ENCODE data around the gene KDM1B. TPM values are rescaled to one million over a fixed set of nuclear protein-coding genes. Genes with fewer than 3 reads are reported as not detected.

KDM1B gene
- total and polyA plus RNA-seq, 9 of the 15 experiments (the other 6 are each of a cell fraction or from before 2014, with no cell fraction given): 1.4 to 58.9 (median 36.3) TPM

- TF ChIP-seq MYBL2 (IDR thresholded peaks at IDR 0.05; ENCODE audit: low read depth) (no peak), MYBL2 (CRISPR knock-in tag; IDR thresholded peaks at IDR 0.05; ENCODE audit: borderline replicate concordance) (no peak), ZNF507 (tag; conservative IDR thresholded peaks at IDR 0.05) (no peak), PREB (CRISPR knock-in tag; IDR thresholded peaks at IDR 0.05) (no peak), SNRNP70 (optimal IDR thresholded peaks at IDR 0.05; ENCODE audit: low read depth, low read length) (no peak), ZNF644 (tag; IDR thresholded peaks at IDR 0.05; ENCODE audit: low read depth) (no peak), FOSL1 (tag; conservative IDR thresholded peaks at IDR 0.05) (no peak), HNRNPH1 (optimal IDR thresholded peaks at IDR 0.05; ENCODE audit: low read depth, low read length) (no peak), YY1 (IDR thresholded peaks at IDR 0.05; ENCODE audit: borderline replicate concordance in 1 of 3, control insufficient read depth in 1 of 3, extremely low read depth in 1 of 3, insufficient read depth in 3 of 3, insufficient read length in 1 of 3, insufficient replicate concordance in 2 of 3, low read depth in 1 of 3, low read length in 2 of 3) (no peak), ZBTB7A (IDR thresholded peaks at IDR 0.05; ENCODE audit: borderline replicate concordance, control insufficient read depth, low read depth, low read length) (no peak), PRPF4 (IDR thresholded peaks at IDR 0.05; ENCODE audit: insufficient read depth, low read depth, low read length, poor library complexity, severe bottlenecking) (no peak), HMG20A (CRISPR knock-in tag; conservative IDR thresholded peaks at IDR 0.05) (no peak), TSC22D4 (tag; IDR thresholded peaks at IDR 0.05) (no peak), MAFK (IDR thresholded peaks at IDR 0.05; ENCODE audit: low read length) (peak; percentile 3; the same call in 1 of the 2 replicates), ELF1 (tag; IDR thresholded peaks at IDR 0.05) (no peak), CREB3L1 (IDR thresholded peaks at IDR 0.05; ENCODE audit: borderline replicate concordance, low read depth) (no peak), CCAR2 (IDR thresholded peaks at IDR 0.05; ENCODE audit: low read depth, low read length) (no peak), SRF (CRISPR knock-in tag; IDR thresholded peaks at IDR 0.05) (no peak), RFX7 (CRISPR knock-in tag; IDR thresholded peaks at IDR 0.05) (no peak)
Observed at GRCh38 chr6:18244251-18244650, 89.0 kb downstream of the KDM1B start (continued).

Data from K562 (cell line).